LNCAP (cell line): ENCODE data around the gene MRPL40.

Source experiments
- TF ChIP-seq, protein P1 (sequence below): fragments of 450-650 bp; IDR thresholded peaks from 2 replicates; pipeline ENCODE4 v1.5.1; 2017; ENCODE audit warnings: mild to moderate bottlenecking

MRPL40 gene

DNA sequence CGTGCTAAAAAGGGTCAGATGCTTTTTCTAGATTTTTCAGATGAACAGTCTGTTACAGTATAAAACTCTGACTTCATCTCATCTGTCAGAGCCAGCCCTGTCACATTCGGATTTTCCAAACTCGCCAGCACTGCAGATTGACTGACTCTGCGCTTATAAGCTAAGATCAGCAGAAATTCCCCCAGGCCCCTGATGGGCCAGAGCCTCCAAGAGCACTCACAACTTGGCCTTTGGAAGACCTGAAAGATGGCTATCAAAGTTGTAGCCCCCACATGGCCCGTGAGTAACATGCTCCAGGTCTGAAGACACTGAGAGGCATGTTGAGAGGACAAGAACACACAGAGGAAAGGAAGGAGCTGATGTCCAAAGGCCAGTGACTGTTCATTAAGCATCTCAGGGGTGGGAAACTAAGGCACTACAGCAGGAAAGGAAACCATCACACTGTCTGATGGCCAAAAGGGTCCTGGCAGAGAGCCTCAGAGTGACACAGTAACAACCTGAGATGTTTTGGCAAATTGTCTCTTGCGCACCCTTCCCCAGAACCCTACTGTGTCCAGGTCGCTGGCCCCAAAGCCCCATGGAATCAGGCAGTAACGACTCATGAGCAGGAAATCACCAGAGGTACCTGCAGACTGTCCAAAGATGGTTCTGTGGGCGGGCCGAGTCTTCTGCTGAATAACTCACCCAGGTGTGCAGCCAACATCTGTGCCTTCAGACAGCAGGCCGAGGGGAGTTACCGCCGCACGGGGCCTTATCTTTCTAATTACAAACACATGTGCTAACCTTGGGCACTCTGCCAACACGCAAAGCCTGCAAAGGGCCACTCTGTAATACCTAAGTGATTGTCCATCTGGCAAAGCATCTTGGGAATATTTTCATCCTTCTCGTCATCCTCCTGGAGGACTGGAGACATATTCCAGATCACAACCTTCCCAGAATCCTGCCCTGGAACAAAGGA lies 24.4 kb upstream of the MRPL40 start:
- TF ChIP-seq, protein P1, sequence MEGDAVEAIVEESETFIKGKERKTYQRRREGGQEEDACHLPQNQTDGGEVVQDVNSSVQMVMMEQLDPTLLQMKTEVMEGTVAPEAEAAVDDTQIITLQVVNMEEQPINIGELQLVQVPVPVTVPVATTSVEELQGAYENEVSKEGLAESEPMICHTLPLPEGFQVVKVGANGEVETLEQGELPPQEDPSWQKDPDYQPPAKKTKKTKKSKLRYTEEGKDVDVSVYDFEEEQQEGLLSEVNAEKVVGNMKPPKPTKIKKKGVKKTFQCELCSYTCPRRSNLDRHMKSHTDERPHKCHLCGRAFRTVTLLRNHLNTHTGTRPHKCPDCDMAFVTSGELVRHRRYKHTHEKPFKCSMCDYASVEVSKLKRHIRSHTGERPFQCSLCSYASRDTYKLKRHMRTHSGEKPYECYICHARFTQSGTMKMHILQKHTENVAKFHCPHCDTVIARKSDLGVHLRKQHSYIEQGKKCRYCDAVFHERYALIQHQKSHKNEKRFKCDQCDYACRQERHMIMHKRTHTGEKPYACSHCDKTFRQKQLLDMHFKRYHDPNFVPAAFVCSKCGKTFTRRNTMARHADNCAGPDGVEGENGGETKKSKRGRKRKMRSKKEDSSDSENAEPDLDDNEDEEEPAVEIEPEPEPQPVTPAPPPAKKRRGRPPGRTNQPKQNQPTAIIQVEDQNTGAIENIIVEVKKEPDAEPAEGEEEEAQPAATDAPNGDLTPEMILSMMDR = no peak

DNA sequence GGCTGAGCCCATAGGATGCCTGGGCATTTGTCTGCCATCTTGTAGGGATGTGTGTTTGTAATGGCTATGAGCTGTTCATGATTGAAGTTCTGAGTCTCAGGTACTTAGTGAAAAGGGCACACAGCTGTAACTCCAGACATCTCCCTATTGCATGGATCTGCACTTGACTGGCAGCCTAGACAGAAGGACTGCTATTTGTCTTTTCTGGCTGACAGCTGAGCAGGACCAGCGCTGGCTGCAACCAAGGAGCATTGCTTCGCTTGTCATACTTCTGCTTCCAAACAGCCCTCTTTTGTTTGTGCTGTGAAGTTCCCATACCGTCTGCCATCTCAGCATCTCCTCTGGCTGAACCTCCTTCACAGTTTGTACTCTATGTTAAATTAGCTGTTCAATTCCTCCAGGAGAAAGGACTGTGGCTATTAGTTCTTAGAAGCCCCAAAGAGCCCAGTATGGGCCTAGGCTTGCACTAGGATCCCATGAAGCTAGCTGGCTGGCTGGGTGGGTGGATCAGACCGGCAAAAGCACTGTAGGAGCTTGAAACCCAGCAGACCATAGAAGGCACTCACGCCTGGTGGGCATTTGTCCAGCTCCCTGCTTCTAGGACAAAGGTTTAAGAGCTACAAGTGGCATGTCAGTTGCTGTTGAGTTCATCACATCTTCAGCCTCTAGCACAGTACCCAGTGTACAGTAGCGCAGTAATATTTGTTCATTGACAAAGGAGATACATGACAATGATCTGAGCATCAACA lies 21.2 kb upstream of the MRPL40 start:
- TF ChIP-seq, protein P1 = no peak

DNA sequence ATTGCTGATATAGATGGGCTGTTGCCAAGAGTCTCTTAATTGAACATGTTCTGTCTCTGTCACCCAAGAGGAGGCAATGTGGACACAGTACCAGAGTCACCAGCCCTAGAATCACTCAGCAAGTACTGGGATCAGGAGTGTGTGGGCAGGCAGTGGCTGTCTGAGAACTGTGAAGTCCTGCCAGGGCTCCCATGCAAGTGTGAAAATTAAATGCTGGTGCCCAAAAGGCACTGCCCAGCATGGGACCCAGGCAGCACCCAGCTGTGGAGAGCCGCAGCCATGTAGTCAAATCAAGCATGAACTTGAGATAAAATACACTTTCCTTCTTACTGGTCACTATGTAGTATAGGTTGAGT lies 20.7 kb upstream of the MRPL40 start:
- TF ChIP-seq, protein P1 = no peak

DNA sequence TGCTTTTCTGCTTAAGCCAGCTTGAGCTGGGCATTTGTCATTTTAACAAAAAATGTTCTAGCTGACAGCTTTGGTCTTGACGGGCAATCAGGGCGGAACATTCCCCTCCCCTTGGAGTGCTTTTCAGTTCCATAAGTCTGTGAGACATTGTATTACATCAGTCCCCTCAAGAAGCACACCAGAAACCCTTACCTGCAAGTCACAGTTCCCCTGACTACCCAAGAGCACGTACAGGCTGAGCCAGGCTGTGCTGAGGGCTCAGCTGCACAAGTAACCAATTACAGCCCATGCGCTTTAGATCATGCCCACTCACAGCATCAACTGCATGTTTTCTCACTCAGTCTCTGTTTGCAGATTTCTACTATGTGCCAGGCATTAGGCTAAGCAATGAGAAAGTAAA lies 19.9 kb upstream of the MRPL40 start:
- TF ChIP-seq, protein P1 = no peak

DNA sequence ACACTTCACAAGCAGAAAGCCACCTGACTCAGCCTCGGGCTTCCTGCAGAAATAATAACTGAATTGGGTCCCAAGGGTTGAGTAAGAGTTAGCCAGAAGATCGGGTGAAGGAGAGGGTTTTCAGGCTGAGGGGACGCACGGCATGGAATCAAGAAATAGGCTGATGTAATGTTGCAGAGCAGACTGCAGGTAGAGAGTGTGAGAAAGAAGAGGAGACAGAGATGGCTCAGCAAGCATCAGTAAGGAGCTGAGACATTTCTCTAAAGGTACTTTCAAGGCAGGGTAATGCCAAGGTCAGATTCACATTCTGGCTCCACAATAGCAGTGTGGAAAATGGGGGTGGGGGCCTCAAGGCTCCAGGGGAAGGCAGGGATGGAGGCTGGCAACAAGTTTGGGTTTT lies 19.4 kb upstream of the MRPL40 start:
- TF ChIP-seq, protein P1 = no peak

DNA sequence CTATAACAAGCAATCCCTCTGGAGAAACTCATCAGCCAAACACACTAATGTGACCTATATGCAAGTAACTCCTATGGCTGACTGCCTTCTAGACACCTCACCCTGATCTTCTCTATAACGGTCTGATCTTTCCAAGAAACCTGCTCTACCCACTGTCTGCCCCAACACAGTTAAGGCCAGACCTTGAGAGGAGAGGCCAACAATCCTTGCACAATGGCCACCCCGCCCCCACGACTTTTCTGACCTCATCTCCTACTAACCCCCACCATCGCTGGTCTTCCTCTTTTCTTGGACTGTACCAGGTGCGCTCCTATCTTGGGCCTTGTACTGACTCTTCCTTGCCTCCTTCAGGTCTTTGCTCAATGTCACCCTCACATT lies 13.3 kb upstream of the MRPL40 start:
- TF ChIP-seq, protein P1 = no peak

DNA sequence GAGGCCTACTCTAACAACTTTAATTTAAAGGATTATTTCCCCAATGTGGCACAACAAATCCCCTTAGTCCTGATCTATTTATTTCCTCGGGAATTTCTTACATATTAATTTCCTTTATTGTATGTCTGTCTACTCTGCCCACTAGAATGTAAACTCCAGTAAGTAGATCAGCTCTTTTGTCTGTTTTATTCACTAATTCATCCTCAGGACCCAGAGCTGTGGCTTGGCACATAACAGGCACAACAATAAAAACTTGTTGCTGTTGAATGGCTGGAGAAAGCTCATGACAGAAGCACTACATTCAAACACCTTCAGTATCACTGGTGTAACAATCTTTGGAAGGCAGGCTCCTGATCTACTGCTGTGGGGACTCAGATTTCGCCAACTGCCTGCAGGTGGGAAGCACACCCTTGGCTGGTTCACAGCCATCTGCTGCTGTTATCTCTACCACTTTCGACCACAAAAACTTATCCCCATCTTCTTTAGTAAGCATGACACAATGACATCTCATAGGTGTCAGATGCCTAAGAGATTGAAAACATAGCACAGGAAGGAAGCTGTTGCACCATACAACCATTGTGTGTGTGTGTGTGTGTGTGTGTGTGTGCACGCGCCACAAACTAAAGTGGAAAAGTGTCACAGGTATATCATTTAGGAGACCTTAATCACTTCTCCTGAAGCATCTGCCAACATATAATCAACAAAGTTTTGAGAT lies 12.7 kb upstream of the MRPL40 start:
- TF ChIP-seq, protein P1 = no peak
